Liver (tissue), 9 donors: ENCODE measurements around the gene PLIN3. TPM values are rescaled to one million over a fixed set of nuclear protein-coding genes. Genes with fewer than 3 reads are reported as not detected.

Source experiments
- DNase-seq: peaks from one replicate; pipeline ENCODE4 v3.0.0-alpha.2; 2017; ENCODE audit warnings: low spot score
- H3K27ac ChIP-seq, 2 donors: one replicate each; pipeline ENCODE4 v1.7.0; 2013; ENCODE audit warnings: inconsistent platforms in 2 of 2, low read length in 2 of 2, control low read depth in 1 of 2, low read depth in 1 of 2, mild to moderate bottlenecking in 1 of 2
- H3K27me3 ChIP-seq, 4 donors: one replicate each; pipeline versions ENCODE4 v1.6.1 to v1.7.0; 2013; ENCODE audit warnings: low read length in 3 of 4, inconsistent platforms in 1 of 4, mild to moderate bottlenecking in 1 of 4, moderate library complexity in 1 of 4; ENCODE audit not compliant: control insufficient read depth in 4 of 4, insufficient read depth in 4 of 4
- H3K36me3 ChIP-seq, 4 donors: one replicate each; pipeline versions ENCODE4 v1.6.1 to v1.7.0; 2013; ENCODE audit warnings: low read length in 3 of 4, mild to moderate bottlenecking in 3 of 4, low read depth in 1 of 4, moderate library complexity in 1 of 4; ENCODE audit not compliant: control insufficient read depth in 4 of 4, insufficient read depth in 3 of 4
- H3K4me1 ChIP-seq, 4 donors: one replicate each; pipeline versions ENCODE4 v1.6.1 to v1.7.0; 2013; ENCODE audit warnings: low read length in 3 of 4, mild to moderate bottlenecking in 3 of 4, moderate library complexity in 1 of 4; ENCODE audit not compliant: control insufficient read depth in 4 of 4, insufficient read depth in 4 of 4
- H3K4me3 ChIP-seq, 3 donors: one replicate each; pipeline versions ENCODE4 v1.6.1 to v1.7.0; 2013; ENCODE audit warnings: low read length in 3 of 3, control low read depth in 1 of 3, low read depth in 1 of 3, mild to moderate bottlenecking in 1 of 3
- H3K9ac ChIP-seq, 2 donors: one replicate each; pipeline ENCODE4 v1.7.0; 2013; ENCODE audit warnings: low read length in 2 of 2, mild to moderate bottlenecking in 2 of 2, moderate library complexity in 2 of 2, control low read depth in 1 of 2, low read depth in 1 of 2
- H3K9me3 ChIP-seq, 4 donors: one replicate each; pipeline versions ENCODE4 v1.6.1 to v1.7.0; 2013; ENCODE audit warnings: low read length in 3 of 4; ENCODE audit not compliant: control insufficient read depth in 4 of 4
- EGR1 ChIP-seq, 2 donors: IDR thresholded peaks; 2 replicates each; pipeline ENCODE4 v1.6.1; 2016 to 2018; ENCODE audit warnings: antibody characterized with exemption in 2 of 2, low read depth in 2 of 2
- FOXA1 ChIP-seq: IDR thresholded peaks from 2 replicates; pipeline ENCODE4 v1.6.1; 2016; ENCODE audit warnings: antibody characterized with exemption
- FOXA2 ChIP-seq: IDR thresholded peaks from 2 replicates; pipeline ENCODE4 v1.6.1; 2016; ENCODE audit warnings: antibody characterized with exemption
- GABPA ChIP-seq, 2 donors: IDR thresholded peaks in 1 of 2; conservative IDR thresholded peaks in 1 of 2; 2 replicates each; pipeline ENCODE4 v1.6.1; 2016; ENCODE audit warnings: antibody characterized with exemption in 2 of 2, mild to moderate bottlenecking in 1 of 2, moderate library complexity in 1 of 2
- HNF4A ChIP-seq, 2 donors: conservative IDR thresholded peaks; 2 replicates each; pipeline ENCODE4 v1.6.1; 2016; ENCODE audit warnings: antibody characterized with exemption in 2 of 2, mild to moderate bottlenecking in 2 of 2
- JUND ChIP-seq, 2 donors: IDR thresholded peaks; 2 replicates each; pipeline ENCODE4 v1.6.1; 2016; ENCODE audit warnings: antibody characterized with exemption in 2 of 2
- NR2F2 ChIP-seq: IDR thresholded peaks from 2 replicates; pipeline ENCODE4 v1.6.1; 2016; ENCODE audit warnings: antibody characterized with exemption
- RAD21 ChIP-seq, 2 donors: IDR thresholded peaks; 2 replicates each; pipeline ENCODE4 v1.6.1; 2016; ENCODE audit warnings: antibody characterized with exemption in 2 of 2, mild to moderate bottlenecking in 2 of 2
- RXRA ChIP-seq, 2 donors: IDR thresholded peaks; 2 replicates each; pipeline ENCODE4 v1.6.1; 2017 to 2018; ENCODE audit warnings: antibody characterized with exemption in 2 of 2, mild to moderate bottlenecking in 1 of 2
- SP1 ChIP-seq: IDR thresholded peaks from 2 replicates; pipeline ENCODE4 v1.6.1; 2018; ENCODE audit warnings: antibody characterized with exemption, mild to moderate bottlenecking
- TAF1 ChIP-seq: conservative IDR thresholded peaks from 2 replicates; pipeline ENCODE4 v1.6.1; 2016; ENCODE audit warnings: antibody characterized with exemption, mild to moderate bottlenecking
- YY1 ChIP-seq: IDR thresholded peaks from 2 replicates; pipeline ENCODE4 v1.6.1; 2016; ENCODE audit warnings: antibody characterized with exemption, mild to moderate bottlenecking
- WGBS: extraction: QIAGEN DNeasy Blood & Tissue Kit; methylation state at CpG from one replicate; pipeline ENCODE4 v1.1.7; 2013; 5-methylcytosine and 5-hydroxymethylcytosine counted together
- polyA plus RNA-seq, 2 donors: library from polyadenylated mRNA; stranded (reverse) in 1 of 2; unstranded in 1 of 2; fragments of 200-250 nt in 1 of 2; fragments of >200 nt in 1 of 2; fragmentation: Nextera tagmentation in 1 of 2; extraction: Ambion mirVana in 1 of 2; gene quantifications; one replicate each; pipeline versions ENCODE4 v1.2.1 to v1.2.3, GENCODE V29; 2013 to 2015
- total RNA-seq, 2 donors: library from RNA; depleted of rRNA; stranded (reverse); fragments of >200 nt; gene quantifications; one replicate each; pipeline ENCODE4 v1.2.3, GENCODE V29; 2014
- TF ChIP-seq, protein P1 (sequence below): IDR thresholded peaks from 2 replicates; pipeline ENCODE4 v1.6.1; 2016; ENCODE audit warnings: antibody characterized with exemption
- TF ChIP-seq, protein P2 (sequence below): IDR thresholded peaks from 2 replicates; pipeline ENCODE4 v1.6.1; 2016; ENCODE audit warnings: antibody characterized with exemption
- TF ChIP-seq, protein P3 (sequence below): IDR thresholded peaks from 2 replicates; pipeline ENCODE4 v1.6.1; 2016; ENCODE audit warnings: antibody characterized with exemption, mild to moderate bottlenecking
- TF ChIP-seq, protein P4 (sequence below): IDR thresholded peaks from 2 replicates; pipeline ENCODE4 v1.6.1; 2016; ENCODE audit warnings: antibody characterized with exemption
- donor health status: healthy.
- donor health status: healthy.
- donor health status: healthy.
- donor health status: healthy.
- donor health status: healthy.

PLIN3 gene
- total and polyA plus RNA-seq, 4 donors, result 16.9 to 30.2 (median 20.7) TPM

DNA sequence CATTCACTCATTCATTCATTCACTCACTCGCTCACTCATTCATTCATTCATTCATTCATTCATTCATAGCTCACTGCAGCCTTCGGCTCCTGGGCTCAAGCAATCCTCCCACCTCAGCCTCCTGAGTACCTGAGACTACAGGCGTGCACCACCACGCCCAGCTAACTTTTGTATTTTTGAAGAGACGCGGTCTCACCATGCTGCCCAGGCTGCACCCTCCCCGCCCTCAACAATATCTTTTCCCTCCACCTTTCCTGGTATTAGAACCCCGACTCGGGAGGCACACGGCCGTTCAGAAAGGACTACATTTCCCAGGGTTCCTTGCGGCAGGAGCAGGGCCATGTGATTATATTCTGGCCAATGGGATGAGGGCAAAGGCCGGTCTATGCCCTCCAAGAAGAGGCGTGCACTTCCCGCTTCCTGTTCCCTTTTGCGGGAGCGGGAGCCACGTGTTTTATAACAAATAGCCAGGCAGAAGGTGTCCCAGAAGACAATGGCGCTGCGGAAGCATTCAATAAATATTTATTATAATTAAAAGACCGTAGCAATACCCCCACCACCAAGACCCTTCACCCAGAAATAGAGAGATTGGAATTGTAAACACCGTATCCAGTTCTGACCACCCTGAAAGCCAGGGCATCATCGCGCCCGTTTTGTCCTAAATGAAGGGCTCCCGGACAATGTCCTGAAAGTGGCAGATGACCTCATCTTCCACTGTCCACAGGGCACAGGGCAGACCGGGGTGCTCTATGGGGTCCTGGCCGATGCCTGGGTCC is 51.9 kb downstream of the PLIN3 start:
- DNase-seq, result peak; percentile 82
- Histone ChIP-seq H3K9me3 (no peaks in the 10 kb centered on the region), H3K4me3 (peak overlapping the region in 1 of 3 donors; percentile 20), H3K9ac (no peak overlapping the region), H3K27me3 (no peaks in the 10 kb centered on the region), H3K4me1 (peaks cover 0 to 20% (median 8%) of the 10 kb centered on the region in 4 donors), H3K36me3 (peaks cover 3 to 17% (median 4%) of the 10 kb centered on the region in 4 donors), H3K27ac (peak overlapping the region; percentile 41 to 60)
- WGBS, result 30% methylated on average over 28 of the region's 28 CpGs
- no peak for TF ChIP-seq FOXA2
- TF ChIP-seq HNF4A (conservative IDR thresholded peaks at IDR 0.05), result peak; percentile 28 to 40
- TF ChIP-seq, protein P1, sequence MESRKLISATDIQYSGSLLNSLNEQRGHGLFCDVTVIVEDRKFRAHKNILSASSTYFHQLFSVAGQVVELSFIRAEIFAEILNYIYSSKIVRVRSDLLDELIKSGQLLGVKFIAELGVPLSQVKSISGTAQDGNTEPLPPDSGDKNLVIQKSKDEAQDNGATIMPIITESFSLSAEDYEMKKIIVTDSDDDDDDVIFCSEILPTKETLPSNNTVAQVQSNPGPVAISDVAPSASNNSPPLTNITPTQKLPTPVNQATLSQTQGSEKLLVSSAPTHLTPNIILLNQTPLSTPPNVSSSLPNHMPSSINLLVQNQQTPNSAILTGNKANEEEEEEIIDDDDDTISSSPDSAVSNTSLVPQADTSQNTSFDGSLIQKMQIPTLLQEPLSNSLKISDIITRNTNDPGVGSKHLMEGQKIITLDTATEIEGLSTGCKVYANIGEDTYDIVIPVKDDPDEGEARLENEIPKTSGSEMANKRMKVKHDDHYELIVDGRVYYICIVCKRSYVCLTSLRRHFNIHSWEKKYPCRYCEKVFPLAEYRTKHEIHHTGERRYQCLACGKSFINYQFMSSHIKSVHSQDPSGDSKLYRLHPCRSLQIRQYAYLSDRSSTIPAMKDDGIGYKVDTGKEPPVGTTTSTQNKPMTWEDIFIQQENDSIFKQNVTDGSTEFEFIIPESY, result no peak
- TF ChIP-seq EGR1 (IDR thresholded peaks at IDR 0.05; ENCODE audit: low read depth in 2 of 2), result no peak
- TF ChIP-seq, protein P2, sequence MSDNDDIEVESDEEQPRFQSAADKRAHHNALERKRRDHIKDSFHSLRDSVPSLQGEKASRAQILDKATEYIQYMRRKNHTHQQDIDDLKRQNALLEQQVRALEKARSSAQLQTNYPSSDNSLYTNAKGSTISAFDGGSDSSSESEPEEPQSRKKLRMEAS, result peak; percentile 91
- TF ChIP-seq GABPA (IDR thresholded peaks at IDR 0.05 in 1 of 2, conservative IDR thresholded peaks at IDR 0.05 in 1 of 2), result peak; percentile 48 to 87
- TF ChIP-seq, protein P3, sequence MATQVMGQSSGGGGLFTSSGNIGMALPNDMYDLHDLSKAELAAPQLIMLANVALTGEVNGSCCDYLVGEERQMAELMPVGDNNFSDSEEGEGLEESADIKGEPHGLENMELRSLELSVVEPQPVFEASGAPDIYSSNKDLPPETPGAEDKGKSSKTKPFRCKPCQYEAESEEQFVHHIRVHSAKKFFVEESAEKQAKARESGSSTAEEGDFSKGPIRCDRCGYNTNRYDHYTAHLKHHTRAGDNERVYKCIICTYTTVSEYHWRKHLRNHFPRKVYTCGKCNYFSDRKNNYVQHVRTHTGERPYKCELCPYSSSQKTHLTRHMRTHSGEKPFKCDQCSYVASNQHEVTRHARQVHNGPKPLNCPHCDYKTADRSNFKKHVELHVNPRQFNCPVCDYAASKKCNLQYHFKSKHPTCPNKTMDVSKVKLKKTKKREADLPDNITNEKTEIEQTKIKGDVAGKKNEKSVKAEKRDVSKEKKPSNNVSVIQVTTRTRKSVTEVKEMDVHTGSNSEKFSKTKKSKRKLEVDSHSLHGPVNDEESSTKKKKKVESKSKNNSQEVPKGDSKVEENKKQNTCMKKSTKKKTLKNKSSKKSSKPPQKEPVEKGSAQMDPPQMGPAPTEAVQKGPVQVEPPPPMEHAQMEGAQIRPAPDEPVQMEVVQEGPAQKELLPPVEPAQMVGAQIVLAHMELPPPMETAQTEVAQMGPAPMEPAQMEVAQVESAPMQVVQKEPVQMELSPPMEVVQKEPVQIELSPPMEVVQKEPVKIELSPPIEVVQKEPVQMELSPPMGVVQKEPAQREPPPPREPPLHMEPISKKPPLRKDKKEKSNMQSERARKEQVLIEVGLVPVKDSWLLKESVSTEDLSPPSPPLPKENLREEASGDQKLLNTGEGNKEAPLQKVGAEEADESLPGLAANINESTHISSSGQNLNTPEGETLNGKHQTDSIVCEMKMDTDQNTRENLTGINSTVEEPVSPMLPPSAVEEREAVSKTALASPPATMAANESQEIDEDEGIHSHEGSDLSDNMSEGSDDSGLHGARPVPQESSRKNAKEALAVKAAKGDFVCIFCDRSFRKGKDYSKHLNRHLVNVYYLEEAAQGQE, result no peak
- peak; percentile 56 for TF ChIP-seq YY1
- peak; percentile 23 to 40 for TF ChIP-seq RXRA (IDR thresholded peaks at IDR 0.05)
- TF ChIP-seq NR2F2, result no peak
- TF ChIP-seq SP1, result no peak
- no peak for TF ChIP-seq JUND (IDR thresholded peaks at IDR 0.05)

DNA sequence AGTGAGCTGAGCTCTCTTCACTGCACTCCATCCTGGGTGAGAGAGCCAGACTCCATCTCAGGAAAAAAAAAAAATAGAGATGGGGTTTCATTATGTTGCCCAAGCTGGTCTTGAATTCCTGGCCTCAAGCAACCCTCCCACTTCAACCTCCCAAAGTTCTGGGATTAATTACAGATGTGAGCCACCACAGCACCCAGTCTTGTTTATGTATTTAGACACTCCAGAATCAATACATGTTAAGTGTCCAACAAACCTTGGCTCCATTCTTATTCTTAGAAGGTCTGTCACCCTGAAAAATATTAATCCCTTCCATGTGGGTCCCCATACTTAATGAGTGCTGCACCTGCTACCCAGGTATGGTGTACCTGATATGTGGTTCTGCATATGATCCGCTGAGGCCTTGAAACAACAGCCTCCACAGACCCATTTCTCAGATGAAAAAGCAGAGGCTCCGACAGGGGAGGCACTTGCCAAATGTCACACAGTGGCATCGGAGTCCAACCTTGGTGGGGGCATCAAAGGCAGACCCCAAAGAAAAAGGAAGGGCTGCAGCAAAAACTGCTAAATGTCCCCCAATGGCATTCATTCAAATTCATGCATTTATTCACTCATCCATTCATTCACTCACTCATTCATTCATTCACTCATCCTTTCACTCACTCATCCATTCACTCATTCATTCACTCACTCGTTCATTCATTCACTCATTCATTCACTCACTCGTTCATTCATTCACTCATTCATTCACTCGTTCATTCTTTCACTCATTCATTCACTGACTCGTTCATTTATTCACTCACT is 52.6 kb downstream of the PLIN3 start:
- Histone ChIP-seq H3K27me3 (no peaks in the 10 kb centered on the region), H3K4me3 (no peak overlapping the region), H3K9ac (no peak overlapping the region), H3K27ac (peak overlapping the region in 1 of 2 donors; percentile 41), H3K9me3 (no peaks in the 10 kb centered on the region), H3K36me3 (peaks cover 3 to 17% (median 4%) of the 10 kb centered on the region in 4 donors), H3K4me1 (peaks cover 0 to 20% (median 8%) of the 10 kb centered on the region in 4 donors)
- DNase-seq, result no peak
- 70% methylated on average over 7 of the region's 7 CpGs for WGBS
- TF ChIP-seq RAD21 (IDR thresholded peaks at IDR 0.05), result no peak
- no peak for TF ChIP-seq FOXA1
- no peak for TF ChIP-seq RXRA (IDR thresholded peaks at IDR 0.05)
- no peak for TF ChIP-seq HNF4A (conservative IDR thresholded peaks at IDR 0.05)
- TF ChIP-seq, protein P2, result no peak
- TF ChIP-seq, protein P3, result no peak
- TF ChIP-seq YY1, result no peak
- TF ChIP-seq, protein P4, sequence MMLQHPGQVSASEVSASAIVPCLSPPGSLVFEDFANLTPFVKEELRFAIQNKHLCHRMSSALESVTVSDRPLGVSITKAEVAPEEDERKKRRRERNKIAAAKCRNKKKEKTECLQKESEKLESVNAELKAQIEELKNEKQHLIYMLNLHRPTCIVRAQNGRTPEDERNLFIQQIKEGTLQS, result no peak
- TF ChIP-seq TAF1, result no peak
- no peak for TF ChIP-seq GABPA (IDR thresholded peaks at IDR 0.05 in 1 of 2, conservative IDR thresholded peaks at IDR 0.05 in 1 of 2)
- no peak for TF ChIP-seq SP1
- TF ChIP-seq, protein P1, result no peak
- no peak for TF ChIP-seq FOXA2
